ENCODE data around the gene CEACAM16. TPM values are rescaled to one million over a fixed set of nuclear protein-coding genes. Genes with fewer than 3 reads are reported as not detected.
A peak's percentile ranks its signal among the peaks of the same experiment; 100 is the strongest.

The CEACAM16 gene
- total and polyA plus RNA-seq, 9 of the 15 experiments (the other 6 are each of a cell fraction or from before 2014, with no cell fraction given): not detected

GRCh38 chr19:44752816-44753625 is 54.1 kb downstream of the CEACAM16 start (continued):
- TF ChIP-seq THAP12 (CRISPR knock-in tag; IDR thresholded peaks at IDR 0.05) (no peak), ZMIZ1 (IDR thresholded peaks at IDR 0.05; ENCODE audit: low read depth in 2 of 2, low read length in 2 of 2) (peak in 1 of 2 experiments; percentile 93; a peak in 2 of 4 replicates), SREBF2 (CRISPR knock-in tag; IDR thresholded peaks at IDR 0.05) (no peak), HMGN3 (IDR thresholded peaks at IDR 0.05; ENCODE audit: borderline replicate concordance, extremely low read depth, insufficient read length, low read depth, low read length) (peak; percentile 99), HNRNPLL (IDR thresholded peaks at IDR 0.05; ENCODE audit: low read depth, low read length, poor library complexity, severe bottlenecking) (peak; percentile 50), SNIP1 (IDR thresholded peaks at IDR 0.05; ENCODE audit: low read depth) (no peak), ZNF592 (IDR thresholded peaks at IDR 0.05) (no peak), JUN (IDR thresholded peaks at IDR 0.05; ENCODE audit: borderline replicate concordance, low read depth, low read length) (peak; percentile 84), JUN (CRISPR knock-in tag; IDR thresholded peaks at IDR 0.05; ENCODE audit: borderline replicate concordance) (no peak; the same call in 1 of the 2 replicates), MAFK (IDR thresholded peaks at IDR 0.05; ENCODE audit: low read length) (peak; percentile 38; the same call in 1 of the 2 replicates), ZNF354B (CRISPR knock-in tag; IDR thresholded peaks at IDR 0.05) (no peak), PML (IDR thresholded peaks at IDR 0.05; ENCODE audit: low read length) (peak; percentile 71), MTF1 (CRISPR knock-in tag; IDR thresholded peaks at IDR 0.05; ENCODE audit: borderline replicate concordance) (no peak), NEUROD1 (IDR thresholded peaks at IDR 0.05; ENCODE audit: borderline replicate concordance, low read depth, low read length, partially characterized antibody) (peak; percentile 94), SOX6 (IDR thresholded peaks at IDR 0.05) (peak; percentile 82), GTF2F1 (IDR thresholded peaks at IDR 0.05; ENCODE audit: low read depth, low read length) (no peak), RBFOX2 (IDR thresholded peaks at IDR 0.05; ENCODE audit: low read depth, low read length) (peak; percentile 60), STAG1 (CRISPR knock-in tag; IDR thresholded peaks at IDR 0.05; ENCODE audit: borderline replicate concordance) (no peak)
